Cortex of kidney (tissue), 1 donor: ENCODE data around the gene APOA5.
A peak's percentile ranks its signal among the peaks of the same experiment; 100 is the strongest.
"Not testable (repeated sequence)": the region's sequence is repeated elsewhere in the genome, so short reads cannot be mapped to it uniquely, and the experiment has no call there.

Experiments
- DNase-seq: peaks from one replicate; lab custom pipeline; 2025; lab: John Stamatoyannopoulos, UW

APOA5 gene

DNA sequence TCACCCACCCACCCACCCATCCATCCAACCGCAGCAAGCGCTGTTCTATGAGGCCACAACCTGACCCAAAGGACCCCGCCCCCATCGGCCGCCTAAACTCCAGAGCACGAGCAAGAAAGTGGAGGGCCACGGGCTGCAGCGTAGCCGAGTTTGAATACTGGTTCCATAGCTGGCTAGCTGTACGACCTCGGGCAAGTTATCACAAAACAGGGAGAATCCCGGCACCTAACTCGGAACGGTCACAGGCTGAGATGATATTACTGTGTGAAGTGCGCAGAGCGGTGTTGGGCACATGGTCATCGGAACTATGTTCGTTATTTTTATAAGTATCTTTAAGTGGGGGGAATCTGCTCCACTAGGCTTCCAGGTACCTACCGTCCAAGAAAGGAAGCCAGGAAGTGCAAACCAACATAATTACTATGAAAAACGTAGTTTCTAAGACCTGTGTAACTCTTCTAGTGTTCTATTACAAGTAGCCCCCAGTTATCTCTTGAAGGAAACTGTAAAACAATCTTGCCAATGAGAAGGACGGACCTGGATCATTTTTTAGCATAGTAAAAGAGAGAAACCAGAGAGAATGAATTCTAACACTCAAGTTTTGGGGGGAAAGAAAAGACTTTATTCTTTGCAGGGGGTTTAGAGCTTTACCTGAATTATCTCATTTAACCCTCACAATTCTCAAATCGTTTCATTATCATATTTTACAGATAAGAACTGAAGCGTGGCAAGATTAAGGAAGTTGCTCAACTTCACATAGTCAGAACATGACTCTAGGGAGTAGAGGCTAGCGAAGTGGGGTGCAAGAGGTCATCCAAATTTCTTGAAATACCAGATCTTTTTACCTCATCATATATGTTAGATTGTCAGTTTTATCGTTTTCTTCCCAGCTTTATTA, 18.2 kb downstream of the APOA5 start:
- DNase-seq: no peak

DNA sequence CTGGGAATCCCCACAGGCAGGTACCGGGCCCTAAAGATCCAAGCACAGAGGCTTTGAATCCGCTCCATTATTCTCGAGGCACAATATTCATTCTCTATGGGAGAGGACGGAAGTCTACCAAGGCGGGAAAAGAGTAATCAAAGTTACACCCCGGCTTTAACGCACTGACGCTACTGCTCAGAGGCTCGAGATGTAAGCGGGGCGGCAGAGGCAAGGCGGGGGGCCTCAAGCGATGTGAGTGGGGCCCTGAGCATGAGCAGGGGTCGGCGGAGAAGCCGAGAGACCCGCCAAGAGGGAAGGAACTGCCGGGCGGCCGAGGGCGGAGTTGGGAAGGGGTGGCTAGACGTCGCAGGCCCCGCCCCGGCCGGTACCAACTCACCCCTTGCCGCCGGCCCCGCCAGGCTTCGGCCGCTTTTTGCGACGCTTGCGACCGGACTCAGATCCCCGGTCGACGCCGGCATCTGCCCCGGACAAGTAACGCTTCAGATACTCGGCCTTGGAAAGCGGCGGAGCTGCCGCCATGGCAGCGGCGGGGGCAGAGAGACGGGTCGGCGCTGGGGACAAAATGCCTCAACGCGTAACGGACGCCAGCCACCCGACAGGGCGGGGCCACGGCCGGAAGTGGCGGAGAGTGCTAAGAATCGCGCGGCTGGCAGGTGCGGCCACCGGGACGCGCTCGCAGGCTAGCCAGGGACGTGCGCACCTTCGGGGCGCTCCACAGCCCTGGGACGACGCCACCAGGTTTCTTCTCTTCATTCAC, 19.1 kb downstream of the APOA5 start, which contains the start of gene BUD13:
Gene BUD13, minus strand, starts transcription at position 545 of the 760 bp plus-strand sequence. Its CDS starts 23 bp downstream, at position 522.
- peak; percentile 34 for DNase-seq

DNA sequence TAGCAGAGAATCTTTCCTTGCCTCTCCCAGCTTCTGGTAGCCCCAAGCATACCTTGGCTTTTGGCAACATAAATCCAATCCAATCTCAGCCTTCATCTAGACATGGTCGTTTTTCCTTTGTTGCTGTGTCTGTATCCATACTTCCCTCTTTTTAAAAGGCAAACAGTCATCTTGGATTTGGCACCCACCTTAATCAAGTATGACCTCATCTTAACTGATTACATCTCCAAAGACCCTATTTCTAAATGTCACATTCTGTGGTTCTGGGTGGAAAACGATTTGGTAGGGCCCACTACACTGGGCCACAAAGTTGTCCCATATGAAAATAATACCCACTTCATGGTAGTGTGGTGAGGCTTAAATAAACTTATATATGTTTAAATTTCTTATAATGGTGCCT, 19.7 kb downstream of the APOA5 start:
- no peak for DNase-seq

DNA sequence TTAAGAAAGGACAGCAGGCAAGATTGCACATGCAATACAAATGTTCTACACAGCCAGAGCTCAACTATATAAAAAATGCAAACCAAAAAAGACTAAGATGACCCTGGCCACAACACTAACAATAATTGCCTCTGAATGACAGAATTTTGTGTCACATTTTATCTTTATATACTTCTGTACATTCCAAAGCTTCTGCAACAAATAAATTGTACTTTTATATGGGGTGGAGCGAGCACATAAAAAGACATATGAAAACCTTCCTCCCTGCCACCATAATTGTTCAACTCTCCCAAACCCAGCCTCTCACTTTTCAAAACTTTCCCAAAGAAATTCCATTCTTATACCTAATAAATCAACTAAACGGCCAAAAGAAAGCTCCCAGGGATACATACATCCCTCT, 29.5 kb downstream of the APOA5 start:
- DNase-seq: no peak

DNA sequence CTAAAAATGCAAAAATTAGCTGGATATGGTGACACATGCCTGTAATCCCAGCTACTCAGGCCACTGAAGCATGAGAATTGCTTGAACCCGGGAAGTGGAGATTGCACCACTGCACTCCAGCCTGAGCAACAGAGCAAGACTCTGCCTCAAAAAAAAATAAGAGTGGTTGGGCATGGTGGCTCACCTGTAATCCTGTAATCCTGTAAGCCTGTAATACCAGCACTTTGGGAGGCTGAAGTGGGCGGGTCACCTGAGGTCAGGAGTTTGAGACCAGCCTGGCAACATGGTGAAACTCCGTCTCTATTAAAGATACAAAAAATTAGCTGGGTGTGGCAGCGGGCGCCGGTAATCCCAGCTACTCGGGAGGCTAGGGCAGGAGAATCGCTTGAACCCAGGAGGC, 35.6 kb downstream of the APOA5 start:
- DNase-seq: not testable (repeated sequence)

DNA sequence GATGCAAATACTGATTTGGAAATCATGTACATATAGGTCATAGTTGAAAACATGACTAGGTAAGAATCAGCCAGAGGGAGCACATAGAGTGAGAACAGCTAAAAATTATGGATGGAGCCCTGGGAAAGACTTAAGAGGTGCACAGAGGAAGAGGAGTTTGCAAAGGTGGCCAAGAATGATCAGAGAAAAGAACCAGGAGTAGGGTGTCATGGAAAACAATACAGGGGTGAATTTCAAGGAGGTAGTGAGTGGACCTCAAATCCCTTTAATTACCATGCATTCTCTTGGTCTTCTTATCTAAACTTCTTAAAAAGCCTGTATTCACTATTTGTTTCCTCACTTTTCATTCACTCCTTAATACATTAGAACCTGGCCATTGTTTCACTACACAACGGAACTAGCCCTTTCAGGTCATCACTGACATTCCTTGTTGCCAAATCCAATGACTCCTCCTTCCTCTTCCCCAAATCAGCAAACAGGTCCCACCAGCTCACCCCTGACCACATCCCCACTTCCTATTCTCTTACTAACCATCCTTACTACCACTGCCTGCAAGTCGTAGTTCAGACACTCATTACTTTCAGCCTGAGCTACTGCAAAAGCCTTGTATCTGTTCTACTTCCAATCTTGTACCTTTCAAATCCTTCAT, 41.5 kb downstream of the APOA5 start:
- DNase-seq: no peak

DNA sequence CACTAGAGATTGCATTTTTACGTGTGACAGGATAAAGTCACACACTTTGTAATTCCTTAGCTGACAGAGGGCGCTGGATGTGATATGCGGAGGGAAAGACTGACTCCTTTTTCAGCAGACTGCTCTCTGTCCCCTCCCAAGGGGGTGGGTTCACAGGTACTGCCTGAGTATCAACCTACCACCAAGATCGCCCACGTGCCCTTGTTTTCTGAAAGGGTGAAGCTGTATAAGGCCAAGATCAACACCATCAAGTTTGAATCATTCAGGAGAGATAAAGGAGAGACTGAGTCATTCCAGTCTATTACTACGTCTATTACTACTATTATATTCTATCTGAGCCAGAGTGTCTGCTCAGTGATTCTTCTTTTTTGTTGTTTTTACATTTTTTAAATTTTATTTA, 49.6 kb downstream of the APOA5 start:
- DNase-seq: no peak

DNA sequence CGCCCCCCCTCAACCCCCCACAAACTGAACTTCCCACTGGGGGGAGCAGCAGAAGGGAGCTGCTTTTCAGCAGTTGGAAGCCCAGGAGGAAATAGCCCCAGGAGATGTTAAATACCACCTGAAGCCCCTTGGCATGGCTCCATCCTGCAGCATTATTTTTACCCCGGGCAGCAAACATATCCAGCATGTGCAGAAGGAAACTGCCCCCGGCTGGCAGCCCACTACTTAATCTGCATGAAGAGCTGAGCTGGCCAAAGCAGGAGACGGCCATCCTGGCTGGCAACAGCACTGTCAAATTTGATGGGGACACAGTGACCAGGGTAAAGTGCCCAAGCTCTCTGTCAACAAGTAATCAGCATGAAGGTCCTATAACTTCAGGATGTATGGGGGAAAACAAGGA, 50.9 kb downstream of the APOA5 start:
- no peak for DNase-seq
